Activated T-cell treated with anti-CD3 and anti-CD28 coated beads for 48 hours (primary cell): ENCODE data around the gene MIF4GD.

Source experiments
- DNase-seq: peaks from one replicate; pipeline ENCODE4 v3.0.0-alpha.2; 2020; ENCODE audit warnings: low read depth

The MIF4GD gene

DNA sequence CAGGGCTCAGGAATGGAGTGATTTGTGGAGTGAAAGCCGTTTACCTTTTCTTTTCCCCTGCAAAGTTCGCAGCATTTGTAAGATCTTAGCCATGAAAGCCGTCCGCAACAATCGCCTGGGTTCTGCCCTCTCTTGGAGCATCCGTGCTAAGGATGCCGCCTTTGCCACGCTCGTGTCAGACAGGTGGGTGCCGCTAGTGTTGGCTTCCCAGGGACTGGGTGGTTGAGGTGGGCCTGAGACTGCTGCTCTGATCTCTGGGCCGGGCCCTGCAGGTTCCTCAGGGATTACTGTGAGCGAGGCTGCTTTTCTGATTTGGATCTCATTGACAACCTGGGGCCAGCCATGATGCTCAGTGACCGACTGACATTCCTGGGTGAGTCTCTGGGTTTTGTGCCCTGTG is 38.2 kb downstream of the MIF4GD start:
- DNase-seq, result no peak

DNA sequence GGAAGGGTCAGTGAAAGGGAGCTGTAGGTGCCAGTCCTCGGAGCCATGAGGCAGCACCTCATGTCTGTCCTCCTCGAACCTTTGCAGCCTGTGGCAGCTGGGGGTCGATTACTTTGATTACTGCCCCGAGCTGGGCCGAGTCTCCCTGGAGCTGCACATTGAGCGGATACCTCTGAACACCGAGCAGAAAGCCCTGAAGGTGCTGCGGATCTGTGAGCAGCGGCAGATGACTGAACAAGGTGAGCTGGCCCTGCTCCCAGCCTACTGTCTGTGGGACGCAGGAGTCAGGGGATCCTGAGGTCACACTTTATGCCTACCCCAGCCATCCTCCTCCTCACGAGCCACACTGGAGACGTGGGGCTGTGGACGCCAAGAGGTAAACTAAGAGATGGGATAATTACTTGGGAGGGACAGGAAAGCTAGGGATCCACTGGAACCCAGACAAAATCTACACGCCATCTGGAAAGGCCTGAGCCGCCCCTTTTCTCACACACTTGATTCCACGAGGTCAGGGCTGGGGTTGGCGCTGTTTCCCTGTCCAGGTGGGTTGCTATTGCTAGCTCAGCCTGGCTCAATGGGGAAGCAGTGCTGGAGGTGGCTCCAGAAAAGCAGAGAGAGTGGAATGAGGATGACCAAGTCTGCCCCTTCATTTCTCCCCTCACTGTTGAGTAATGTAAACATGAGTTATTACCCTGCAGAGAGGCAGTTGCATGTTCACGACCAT is 39.1 kb downstream of the MIF4GD start:
- DNase-seq, result no peak

DNA sequence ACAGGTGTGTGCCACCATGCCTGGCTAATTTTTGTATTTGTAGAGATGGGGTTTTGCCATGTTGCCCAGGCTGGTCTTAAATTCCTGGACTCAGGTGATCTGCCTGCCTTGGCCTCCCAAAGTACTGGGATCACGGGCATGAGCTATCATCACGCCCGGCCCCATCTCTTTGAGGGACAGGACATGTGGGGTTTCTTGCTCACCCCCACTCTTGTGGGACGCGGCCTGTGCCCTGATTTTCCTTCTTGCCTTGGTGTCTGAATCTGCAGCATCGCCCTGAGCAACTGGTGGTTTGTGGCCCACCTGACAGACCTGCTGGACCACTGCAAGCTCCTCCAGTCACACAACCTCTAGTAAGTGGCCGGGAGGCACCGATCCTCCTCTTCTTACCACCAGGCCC is 40.0 kb downstream of the MIF4GD start:
- no peak for DNase-seq

DNA sequence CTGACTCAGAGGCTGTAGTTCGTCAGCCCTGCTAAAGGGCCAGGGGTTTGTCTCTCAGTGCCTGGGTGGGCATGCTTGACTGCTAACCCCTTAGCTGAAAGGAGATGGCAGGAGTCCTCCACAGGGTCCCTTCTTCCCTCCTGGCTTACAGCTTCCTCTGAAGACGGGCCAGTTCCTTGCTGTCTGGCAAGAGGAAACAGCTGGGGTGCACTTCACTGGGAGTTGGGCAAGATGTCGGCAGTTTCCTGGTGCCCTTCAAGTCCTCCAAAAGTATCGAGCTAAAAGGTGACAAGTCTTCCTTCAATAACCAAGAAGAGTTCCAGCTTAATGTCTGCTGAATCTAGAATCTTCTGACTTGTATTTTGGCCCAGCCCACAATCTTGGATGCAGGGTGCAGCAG is 42.2 kb downstream of the MIF4GD start:
- no peak for DNase-seq

DNA sequence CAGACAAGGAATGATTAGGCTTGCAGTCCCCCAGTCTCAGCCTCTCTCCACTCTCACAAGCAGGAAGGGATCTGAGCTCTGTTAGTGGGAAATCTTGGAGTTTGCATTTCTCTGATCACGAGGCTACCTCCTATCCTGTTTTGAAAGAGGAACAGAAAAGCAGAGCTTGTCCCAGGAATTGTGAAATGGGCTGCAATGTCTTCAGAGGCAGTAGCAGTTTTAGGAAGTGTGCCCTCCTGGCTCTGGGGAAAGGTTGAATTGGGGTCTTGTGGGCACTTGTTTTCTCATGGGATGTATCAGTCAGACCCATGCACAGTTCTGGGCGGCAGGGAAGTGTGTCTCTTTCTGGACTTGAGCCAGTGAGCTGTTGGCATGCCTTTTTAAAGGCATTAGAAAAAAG is 42.7 kb downstream of the MIF4GD start:
- no peak for DNase-seq

DNA sequence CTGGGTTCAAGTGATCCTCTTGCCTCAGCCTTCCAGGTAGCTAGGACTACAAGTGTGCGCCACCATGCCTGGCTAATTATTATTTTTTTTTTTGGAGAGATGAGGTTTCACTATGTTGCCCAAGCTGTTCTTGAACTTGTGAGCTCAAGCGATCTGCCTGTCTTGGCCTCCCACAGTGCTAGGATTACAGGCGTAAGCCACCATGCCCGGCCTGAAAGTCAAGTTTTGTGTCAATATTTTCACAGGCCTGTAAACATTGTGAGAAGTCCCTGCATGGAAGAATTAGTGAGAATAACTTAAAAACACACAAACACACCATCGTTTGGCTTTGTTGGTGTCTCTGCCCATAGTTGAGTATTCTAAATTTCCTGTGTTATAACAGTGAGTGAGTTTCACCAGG is 43.3 kb downstream of the MIF4GD start:
- no peak for DNase-seq

DNA sequence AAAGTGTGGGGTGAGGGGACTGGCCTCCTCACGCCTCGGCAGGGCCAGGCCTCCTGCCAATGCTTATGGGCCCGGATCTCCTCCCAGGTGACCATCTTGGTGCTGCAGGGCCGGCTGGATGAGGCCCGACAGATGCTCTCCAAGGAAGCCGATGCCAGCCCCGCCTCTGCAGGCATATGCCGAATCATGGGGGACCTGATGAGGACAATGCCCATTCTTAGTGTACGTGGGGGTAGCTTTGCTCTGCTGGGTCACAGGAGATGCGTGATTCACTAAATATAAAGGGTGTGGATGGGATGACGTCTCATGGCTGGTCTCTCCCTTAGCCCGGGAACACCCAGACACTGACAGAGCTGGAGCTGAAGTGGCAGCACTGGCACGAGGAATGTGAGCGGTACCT is 46.0 kb downstream of the MIF4GD start:
- DNase-seq, result no peak

DNA sequence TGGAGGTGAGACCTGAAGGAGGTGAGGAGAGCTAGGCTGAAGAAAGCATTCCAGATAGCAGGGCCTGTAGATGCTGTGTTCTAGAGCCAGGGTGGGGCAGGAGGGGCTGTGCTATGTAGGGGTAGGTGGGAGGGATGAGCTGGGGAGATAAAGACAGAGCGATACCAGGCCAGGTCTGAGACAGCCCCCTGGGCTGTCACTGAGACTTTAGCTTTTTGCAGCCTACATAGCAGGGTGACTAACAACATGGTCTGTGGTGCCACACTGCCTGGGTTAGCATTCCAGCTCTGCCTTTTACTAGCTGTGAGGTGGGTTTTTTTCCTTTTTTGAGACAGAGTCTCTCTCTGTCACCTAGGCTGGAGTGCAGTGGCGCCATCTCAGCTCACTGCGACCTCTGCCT is 51.2 kb downstream of the MIF4GD start:
- no peak for DNase-seq

DNA sequence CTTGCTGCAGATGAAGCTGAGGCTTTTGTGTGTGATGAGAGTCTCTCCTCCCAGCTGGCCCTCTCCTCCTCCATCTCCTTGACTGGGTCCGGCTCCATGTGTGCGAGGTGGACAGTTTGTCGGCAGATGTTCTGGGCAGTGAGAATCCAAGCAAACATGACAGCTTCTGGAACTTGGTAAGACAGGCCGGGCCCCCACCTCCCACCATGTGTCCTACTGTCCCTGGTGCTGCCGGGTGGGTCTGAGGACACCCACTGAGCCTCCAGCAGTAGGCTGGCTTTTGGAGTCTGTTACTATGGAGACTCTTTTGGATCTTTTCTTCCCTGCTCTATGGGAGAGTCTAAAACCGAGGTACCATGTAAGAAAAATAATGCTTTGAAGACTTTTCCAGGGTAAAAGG is 52.9 kb downstream of the MIF4GD start:
- DNase-seq, result no peak
